SW480 (cell line): ENCODE data around the gene TPST2.

ENCODE experiments used
- DNase-seq: peaks from one replicate; pipeline ENCODE4 v3.0.0-alpha.2; 2016; ENCODE audit warnings: low spot score

The TPST2 gene

GRCh38 chr22:26610072-26610958 lies 20.4 kb upstream of the TPST2 start:
- DNase-seq: no peak

- DNase-seq: no peak
Measured at GRCh38 chr22:26609287-26609686, 19.4 kb upstream of the TPST2 start.

- no peak for DNase-seq
Measured at GRCh38 chr22:26608129-26608528, 18.2 kb upstream of the TPST2 start.

- no peak for DNase-seq
Measured at GRCh38 chr22:26606611-26607010, 16.7 kb upstream of the TPST2 start.

- no peak for DNase-seq
Measured at GRCh38 chr22:26604368-26604767, 14.4 kb upstream of the TPST2 start.

GRCh38 chr22:26602127-26602526 lies 12.2 kb upstream of the TPST2 start:
- DNase-seq: no peak

- DNase-seq: no peak
Measured at GRCh38 chr22:26601726-26602125, 11.8 kb upstream of the TPST2 start.

GRCh38 chr22:26599505-26599904 lies 9.6 kb upstream of the TPST2 start:
- no peak for DNase-seq

GRCh38 chr22:26597480-26597879 lies 7.5 kb upstream of the TPST2 start:
- no peak for DNase-seq

GRCh38 chr22:26597026-26597425 lies 7.1 kb upstream of the TPST2 start:
- no peak for DNase-seq

- DNase-seq: no peak
Measured at GRCh38 chr22:26593763-26594162, 3.8 kb upstream of the TPST2 start.

- peak; percentile 22 for DNase-seq
Measured at GRCh38 chr22:26592421-26592891, 2.5 kb upstream of the TPST2 start.

- peak; percentile 21 for DNase-seq
Measured at GRCh38 chr22:26589367-26589844, 526 bp downstream of the TPST2 start.

- DNase-seq: no peak
Measured at GRCh38 chr22:26588729-26589366, 1.1 kb downstream of the TPST2 start.

GRCh38 chr22:26587991-26588613 lies 1.8 kb downstream of the TPST2 start:
- no peak for DNase-seq

- no peak for DNase-seq
Measured at GRCh38 chr22:26586556-26587325, 3.2 kb downstream of the TPST2 start.

GRCh38 chr22:26585104-26585790 lies 4.7 kb downstream of the TPST2 start:
- no peak for DNase-seq

GRCh38 chr22:26584010-26584409 lies 5.9 kb downstream of the TPST2 start:
- DNase-seq: no peak

- DNase-seq: no peak
Measured at GRCh38 chr22:26581633-26582168, 8.2 kb downstream of the TPST2 start.

GRCh38 chr22:26581026-26581425 lies 8.9 kb downstream of the TPST2 start:
- DNase-seq: no peak
